Astrocyte (in vitro differentiated cells and primary cell): ENCODE measurements around the gene HOGA1.

Experiments
- CTCF ChIP-seq: IDR thresholded peaks from 2 replicates; pipeline ENCODE4 v1.5.1; 2011; ENCODE audit warnings: low read depth, mild to moderate bottlenecking, inconsistent platforms, low read length, moderate library complexity; ENCODE audit not compliant: insufficient read depth
- EZH2 ChIP-seq: IDR thresholded peaks from 2 replicates; pipeline ENCODE4 v1.6.1; 2012; ENCODE audit warnings: mild to moderate bottlenecking, low read length, inconsistent platforms; ENCODE audit not compliant: insufficient read depth

DNA sequence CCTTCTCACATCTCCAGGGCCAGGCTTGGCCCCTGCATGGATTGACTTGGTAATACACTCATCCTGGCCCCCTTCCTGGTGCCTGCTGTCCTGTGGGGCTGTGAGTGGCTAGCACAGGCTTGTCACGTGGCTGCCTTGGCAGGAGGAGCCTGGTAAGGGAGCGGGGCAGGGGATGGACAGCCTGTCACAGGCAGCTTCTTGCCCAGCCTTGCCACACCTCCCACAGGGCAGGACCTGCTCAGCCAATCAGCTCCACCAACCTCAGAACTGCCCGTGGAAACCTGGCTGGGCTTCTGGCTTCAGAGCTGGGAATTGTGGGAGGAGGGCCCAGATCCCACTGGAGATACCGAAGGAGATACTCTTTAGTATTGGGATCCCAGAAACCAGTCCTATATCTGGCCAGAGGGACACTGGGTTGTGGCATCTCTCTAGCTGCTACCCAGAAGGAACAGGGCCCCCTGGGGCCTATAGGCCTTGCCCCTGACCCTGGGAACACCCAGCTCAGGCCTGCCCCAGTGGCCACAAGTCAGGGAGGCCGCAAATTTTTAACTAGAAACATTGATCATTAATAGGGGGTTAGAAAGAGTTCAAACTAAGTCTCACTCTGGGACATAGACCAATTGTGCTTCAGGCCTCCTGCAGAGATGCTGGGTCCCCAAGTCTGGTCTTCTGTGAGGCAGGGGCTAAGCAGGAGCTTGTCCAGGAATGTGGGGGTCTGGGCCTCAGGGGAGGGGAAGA lies at the start of gene HOGA1:
- TF ChIP-seq CTCF, result no peak
- TF ChIP-seq EZH2, result no peak
